GM23248 (cell line): Measurements from ENCODE around the gene IL6. TPM values are rescaled to one million over a fixed set of nuclear protein-coding genes. Genes with fewer than 3 reads are reported as not detected.
"Not testable (repeated sequence)": the region's sequence is repeated elsewhere in the genome, so short reads cannot be mapped to it uniquely, and the experiment has no call there.

Experiments
- DNase-seq: peaks from one replicate; pipeline ENCODE4 v3.0.0-alpha.2; 2015
- H2AFZ ChIP-seq: fragments of 200-600 bp; sonication (generic); 2 replicates; pipeline ENCODE4 v1.6.1; 2016; ENCODE audit warnings: antibody characterized with exemption
- H3F3A ChIP-seq: fragments of 200-600 bp; sonication (generic); 2 replicates; pipeline ENCODE4 v1.6.1; 2016; ENCODE audit warnings: mild to moderate bottlenecking, antibody characterized with exemption, mixed run types; ENCODE audit not compliant: insufficient read depth
- H3K27ac ChIP-seq: fragments of 200-600 bp; sonication (generic); 2 replicates; pipeline ENCODE4 v1.5.1; 2016; ENCODE audit warnings: mild to moderate bottlenecking
- H3K27me3 ChIP-seq: fragments of 200-600 bp; sonication (generic); replicated peaks from 2 replicates; pipeline ENCODE4 v1.6.1; 2016; ENCODE audit warnings: mild to moderate bottlenecking; ENCODE audit not compliant: insufficient read depth
- H3K36me3 ChIP-seq: fragments of 200-600 bp; sonication (generic); 2 replicates; pipeline ENCODE4 v1.6.1; 2016; ENCODE audit warnings: low read depth, mild to moderate bottlenecking
- H3K4me1 ChIP-seq: fragments of 200-600 bp; sonication (generic); 2 replicates; pipeline ENCODE4 v1.6.1; 2016; ENCODE audit warnings: mild to moderate bottlenecking; ENCODE audit not compliant: insufficient read depth
- H3K4me2 ChIP-seq: fragments of 200-600 bp; sonication (generic); one replicate; pipeline ENCODE4 v1.6.1; 2016; ENCODE audit warnings: mild to moderate bottlenecking; ENCODE audit not compliant: unreplicated experiment
- H3K4me3 ChIP-seq: fragments of 200-600 bp; sonication (generic); 2 replicates; pipeline ENCODE4 v1.5.1; 2016; ENCODE audit warnings: mild to moderate bottlenecking
- H3K79me2 ChIP-seq: fragments of 200-600 bp; sonication (generic); 2 replicates; pipeline ENCODE4 v1.6.1; 2016; ENCODE audit warnings: mild to moderate bottlenecking; ENCODE audit not compliant: insufficient read depth
- H3K9ac ChIP-seq: fragments of 200-600 bp; sonication (generic); 2 replicates; pipeline ENCODE4 v1.6.1; 2016; ENCODE audit warnings: mild to moderate bottlenecking
- H3K9me2 ChIP-seq: fragments of 200-600 bp; sonication (generic); 2 replicates; pipeline ENCODE4 v1.6.1; 2016; ENCODE audit warnings: mixed run types, mild to moderate bottlenecking, moderate library complexity; ENCODE audit not compliant: insufficient read depth
- H3K9me3 ChIP-seq: fragments of 200-600 bp; sonication (generic); one replicate; pipeline ENCODE4 v1.6.1; 2017; ENCODE audit warnings: low read depth
- H4K20me1 ChIP-seq: fragments of 200-600 bp; sonication (generic); 2 replicates; pipeline ENCODE4 v1.6.0; 2016; ENCODE audit not compliant: insufficient read depth
- EZH2 ChIP-seq: fragments of 200-600 bp; sonication (generic); IDR thresholded peaks from 2 replicates; pipeline ENCODE4 v1.6.1; 2018; ENCODE audit warnings: antibody characterized with exemption, mild to moderate bottlenecking; ENCODE audit not compliant: insufficient read depth, poor library complexity, severe bottlenecking
- EZH2phosphoT487 ChIP-seq: fragments of 200-600 bp; sonication (generic); IDR thresholded peaks from 2 replicates; pipeline ENCODE4 v1.6.1; 2018; ENCODE audit warnings: antibody characterized with exemption, moderate library complexity, mild to moderate bottlenecking, low read depth; ENCODE audit not compliant: insufficient read depth
- WGBS, 2 experiments: methylation state at CpG; one replicate each; pipeline ENCODE4 v1.1.6; 2015 to 2017; ENCODE audit warnings: low lambda C conversion rate in 2 of 2, low coverage in 1 of 2; ENCODE audit errors: missing lambda C conversion rate in 2 of 2; 5-methylcytosine and 5-hydroxymethylcytosine counted together
- in situ Hi-C: fragments of 300-500 bp; cut with MboI; formaldehyde crosslinking; loops from 2 replicates; pipeline ENCODE4 v1.15.0; 2020
- polyA plus RNA-seq: library from polyadenylated mRNA; unstranded; fragments of >200 nt; fragmentation: Nextera tagmentation; extraction: Ambion mirVana; gene quantifications from 2 replicates; pipeline ENCODE4 v1.2.1, GENCODE V29; 2016
- total RNA-seq: library from RNA; depleted of rRNA; stranded (reverse); fragments of >200 nt; shearing (Covaris generic); gene quantifications from 2 replicates; pipeline ENCODE4 v1.2.3, GENCODE V29; 2014

IL6 gene
- total and polyA plus RNA-seq, 2 experiments from 2014 or later, result 18.7 to 30.6 TPM

GRCh38 chr7:22700559-22701002, 26.4 kb upstream of the IL6 start:
- DNase-seq, result peak; percentile 81
- Histone ChIP-seq H3K27ac (no peak overlapping the region), H3K4me2 (no peak overlapping the region), H3F3A (peaks cover 3% of the 10 kb centered on the region; the same call in 1 of the 2 replicates), H3K9me2 (no peaks in the 10 kb centered on the region), H4K20me1 (no peaks in the 10 kb centered on the region), H3K27me3 (no peaks in the 10 kb centered on the region), H3K36me3 (no peaks in the 10 kb centered on the region), H3K4me3 (no peak overlapping the region), H3K79me2 (no peaks in the 10 kb centered on the region), H3K9ac (no peak overlapping the region), H3K9me3 (no peaks in the 10 kb centered on the region), H2AFZ (no peak overlapping the region), H3K4me1 (peaks cover 13% of the 10 kb centered on the region)
- TF ChIP-seq EZH2 (no peak), EZH2phosphoT487 (no peak)
- WGBS, 2 experiments, result 25 to 41% methylated on average over 1 of the region's 1 CpG
- in situ Hi-C loops, result no loop called here

- peak; percentile 40 for DNase-seq
- no peaks in the 10 kb centered on the region for H4K20me1 ChIP-seq
- H3K4me3 ChIP-seq, result no peak overlapping the region
- no peak overlapping the region for H2AFZ ChIP-seq
- no peak for TF ChIP-seq EZH2
- TF ChIP-seq EZH2phosphoT487, result no peak
- in situ Hi-C loops, result no loop called here
- no peak overlapping the region for H3K27ac ChIP-seq
- no peaks in the 10 kb centered on the region for H3K36me3 ChIP-seq
- H3K9me3 ChIP-seq, result no peaks in the 10 kb centered on the region
- no peaks in the 10 kb centered on the region for H3K79me2 ChIP-seq
- H3K4me2 ChIP-seq, result no peak overlapping the region
- no peaks in the 10 kb centered on the region for H3K27me3 ChIP-seq
- 90 to 93% methylated on average over 4 of the region's 4 CpGs for WGBS, 2 experiments
- no peak overlapping the region for H3K9ac ChIP-seq
- H3K9me2 ChIP-seq, result no peaks in the 10 kb centered on the region
- H3K4me1 ChIP-seq, result peaks cover 13% of the 10 kb centered on the region
- peaks cover 3% of the 10 kb centered on the region; the same call in 1 of the 2 replicates for H3F3A ChIP-seq
These were observed 24.5 kb upstream of the IL6 start for GRCh38 chr7:22702516-22702915.

DNA sequence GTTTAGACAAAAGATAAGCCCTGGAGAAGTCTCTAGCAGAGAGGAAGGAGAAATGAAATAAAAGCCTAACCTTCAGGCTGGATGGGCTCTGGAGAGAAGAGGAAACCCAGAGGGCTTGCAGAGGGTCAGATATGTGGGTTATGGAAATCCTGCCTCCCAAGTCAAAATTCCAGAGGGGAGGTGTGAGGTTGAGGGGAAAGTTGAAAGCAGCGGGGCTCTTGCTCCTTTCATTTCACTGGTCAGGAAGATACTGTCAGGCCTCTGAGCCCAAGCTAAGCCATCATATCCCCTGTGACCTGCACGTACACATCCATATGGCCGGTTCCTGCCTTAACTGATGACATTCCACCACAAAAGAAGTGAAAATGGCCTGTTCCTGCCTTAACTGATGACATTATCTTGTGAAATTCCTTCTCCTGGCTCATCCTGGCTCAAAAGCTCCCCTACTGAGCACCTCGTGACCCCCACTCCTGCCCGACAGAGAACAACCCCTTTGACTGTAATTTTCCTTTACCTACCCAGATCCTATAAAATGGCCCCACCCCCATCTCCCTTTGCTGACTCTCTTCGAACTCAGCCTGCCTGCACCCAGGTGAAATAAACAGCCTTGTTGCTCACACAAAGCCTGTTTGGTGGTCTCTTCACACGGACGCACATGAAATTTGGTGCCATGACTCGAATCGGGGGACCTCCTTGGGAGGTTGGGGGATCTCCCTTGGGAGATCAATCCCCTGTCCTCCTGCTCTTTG, 23.7 kb upstream of the IL6 start:
- WGBS, 2 experiments, result 67 to 74% methylated on average over 9 to 10 of the region's 10 CpGs
- H3K36me3 ChIP-seq, H3K27ac ChIP-seq, H3K4me3 ChIP-seq, H3K79me2 ChIP-seq, H3F3A ChIP-seq, H2AFZ ChIP-seq, H4K20me1 ChIP-seq, H3K27me3 ChIP-seq, H3K9ac ChIP-seq, DNase-seq, H3K4me2 ChIP-seq, H3K9me3 ChIP-seq, in situ Hi-C loops, H3K9me2 ChIP-seq: not testable (repeated sequence)
- peaks cover 13% of the 10 kb centered on the region for H3K4me1 ChIP-seq

DNA sequence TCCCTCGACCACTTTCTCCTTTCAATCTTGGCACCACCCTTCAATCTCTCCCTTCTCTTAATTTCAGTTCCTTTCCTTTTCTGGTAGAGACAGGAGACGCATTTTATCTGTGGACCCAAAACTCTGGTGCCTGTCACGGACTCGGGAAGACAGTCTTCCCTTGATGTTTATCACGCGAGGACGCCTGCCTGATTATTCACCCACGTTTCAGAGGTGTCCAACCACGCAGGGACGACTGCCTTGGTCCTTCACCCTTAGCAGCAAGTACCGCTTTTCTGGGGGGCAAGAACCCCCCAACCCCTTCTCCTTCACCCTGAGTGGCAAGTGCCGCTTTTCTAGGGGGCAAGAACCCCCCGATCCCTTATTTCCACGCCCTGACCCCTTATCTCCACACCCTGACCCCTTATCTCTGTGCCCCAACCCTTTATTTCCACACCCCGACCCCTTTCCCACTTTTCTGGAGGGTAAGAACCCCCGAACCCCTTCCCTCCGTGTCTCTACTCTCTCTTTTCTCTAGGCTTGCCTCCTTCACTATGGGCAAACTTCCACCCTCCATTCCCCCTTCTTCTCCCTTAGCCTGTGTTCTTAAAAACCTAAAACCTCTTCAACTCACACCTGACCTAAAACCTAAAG, 22.9 kb upstream of the IL6 start:
- H3K79me2 ChIP-seq, H3K9me2 ChIP-seq, H3K27ac ChIP-seq, DNase-seq, H3K9ac ChIP-seq, H3K4me3 ChIP-seq, H2AFZ ChIP-seq, H4K20me1 ChIP-seq, H3K27me3 ChIP-seq, in situ Hi-C loops, H3K4me2 ChIP-seq, H3F3A ChIP-seq, H3K9me3 ChIP-seq, H3K36me3 ChIP-seq: not testable (repeated sequence)
- 76 to 80% methylated on average over 17 of the region's 17 CpGs for WGBS, 2 experiments
- peaks cover 13% of the 10 kb centered on the region for H3K4me1 ChIP-seq

DNA sequence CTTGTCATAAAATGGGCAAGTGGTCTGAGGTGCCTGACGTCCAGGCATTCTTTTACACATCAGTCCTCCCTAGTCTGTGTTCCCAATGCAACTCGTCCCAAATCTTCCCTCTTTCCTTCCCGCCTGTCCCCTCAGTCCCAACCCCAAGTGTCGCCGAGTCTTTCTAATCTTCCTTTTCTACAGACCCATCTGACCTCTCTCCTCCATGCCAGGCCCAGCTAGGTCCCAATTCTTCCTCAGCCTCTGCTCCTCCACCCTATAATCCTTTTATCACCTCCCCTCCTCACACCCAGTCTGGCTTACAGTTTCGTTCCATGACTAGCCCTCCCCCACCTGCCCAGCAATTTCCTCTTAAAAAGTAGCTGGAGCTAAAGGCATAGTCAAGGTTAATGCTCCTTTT, 22.3 kb upstream of the IL6 start:
- WGBS, 2 experiments, result 76 to 78% methylated on average over 6 of the region's 6 CpGs
- H3K36me3 ChIP-seq, H3F3A ChIP-seq, H3K9ac ChIP-seq, H3K9me2 ChIP-seq, H2AFZ ChIP-seq, H3K27ac ChIP-seq, in situ Hi-C loops, H3K79me2 ChIP-seq, H3K27me3 ChIP-seq, H4K20me1 ChIP-seq, H3K4me3 ChIP-seq, H3K9me3 ChIP-seq, H3K4me2 ChIP-seq, DNase-seq: not testable (repeated sequence)
- peaks cover 13% of the 10 kb centered on the region for H3K4me1 ChIP-seq

GRCh38 chr7:22705874-22706273, 21.1 kb upstream of the IL6 start:
- in situ Hi-C loops, H3K36me3 ChIP-seq: not testable (repeated sequence)
- 86 to 89% methylated on average over 7 of the region's 7 CpGs for WGBS, 2 experiments

DNA sequence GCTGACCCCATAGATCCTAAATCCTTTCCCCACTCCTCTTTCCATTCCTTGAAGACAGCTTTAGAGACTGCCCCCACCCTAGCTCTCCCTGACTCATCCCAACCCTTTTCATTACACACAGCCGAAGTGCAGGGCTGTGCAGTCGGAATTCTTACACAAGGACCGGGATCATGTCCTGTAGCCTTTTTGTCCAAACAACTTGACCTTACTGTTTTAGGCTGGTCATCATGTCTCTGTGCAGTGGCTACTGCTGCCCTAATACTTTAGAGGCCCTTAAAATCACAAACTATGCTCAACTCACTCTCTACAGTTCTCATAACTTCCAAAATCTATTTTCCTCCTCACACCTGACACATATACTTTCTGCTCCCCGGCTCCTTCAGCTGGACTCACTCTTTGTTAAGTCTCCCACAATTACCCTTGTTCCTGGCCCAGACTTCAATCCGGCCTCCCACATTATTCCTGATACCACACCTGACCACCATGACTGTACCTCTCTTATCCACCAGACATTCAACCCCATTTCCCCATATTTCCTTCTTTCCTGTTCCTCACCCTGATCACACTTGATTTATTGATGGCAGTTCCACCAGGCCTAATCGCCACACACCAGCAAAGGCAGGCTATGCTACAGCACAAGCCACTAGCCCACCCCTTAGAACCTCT, 19.8 kb upstream of the IL6 start:
- WGBS, 2 experiments, result 93 to 95% methylated on average over 6 of the region's 6 CpGs
- H3K27ac ChIP-seq, H2AFZ ChIP-seq, H3F3A ChIP-seq, H3K4me2 ChIP-seq, H3K4me1 ChIP-seq, H3K79me2 ChIP-seq, H3K9ac ChIP-seq, H3K27me3 ChIP-seq, H3K36me3 ChIP-seq, H3K9me3 ChIP-seq, H4K20me1 ChIP-seq, H3K4me3 ChIP-seq, DNase-seq, in situ Hi-C loops, H3K9me2 ChIP-seq: not testable (repeated sequence)

More at GRCh38 chr7:22705874-22706273, 21.1 kb upstream of the IL6 start:
- H3K4me2 ChIP-seq, H3K27me3 ChIP-seq, H3K4me3 ChIP-seq, H3K9me2 ChIP-seq, DNase-seq, H3K79me2 ChIP-seq, H3K9ac ChIP-seq, H3K4me1 ChIP-seq, H3K27ac ChIP-seq, H3K9me3 ChIP-seq, H2AFZ ChIP-seq, H3F3A ChIP-seq, H4K20me1 ChIP-seq: not testable (repeated sequence)
